Keratinocyte (primary cell): ENCODE data around the gene TMEM202. TPM values are rescaled to one million over a fixed set of nuclear protein-coding genes. Genes with fewer than 3 reads are reported as not detected.
"Not testable (repeated sequence)": the region's sequence is repeated elsewhere in the genome, so short reads cannot be mapped to it uniquely, and the experiment has no call there.

Source experiments
- DNase-seq: peaks from one replicate; pipeline ENCODE4 v3.0.0-alpha.2; 2011; ENCODE audit warnings: low read depth, missing footprints, low spot score
- FAIRE-seq: peaks from 2 replicates; lab custom pipeline; 2011; peaks lifted over from hg19 to GRCh38; lab: Jason Lieb, UNC
- H2AFZ ChIP-seq: 2 replicates; pipeline ENCODE4 v1.6.0; 2012; ENCODE audit warnings: low read length, control low read depth, inconsistent platforms; ENCODE audit not compliant: control insufficient read depth
- H3K27ac ChIP-seq: 2 replicates; pipeline ENCODE4 v1.5.1; 2011; ENCODE audit warnings: low read length; ENCODE audit not compliant: control insufficient read depth, insufficient read depth
- H3K27me3 ChIP-seq: 3 replicates; pipeline ENCODE4 v1.6.0; 2011; ENCODE audit warnings: low read length; ENCODE audit not compliant: control insufficient read depth, insufficient read depth; ENCODE audit errors: extremely low read depth
- H3K36me3 ChIP-seq, 2 experiments: 2 replicates in 1 of 2; 3 replicates in 1 of 2; pipeline ENCODE4 v1.5.1; 2011; ENCODE audit warnings: low read length in 2 of 2, mild to moderate bottlenecking in 1 of 2; ENCODE audit not compliant: control insufficient read depth in 2 of 2, insufficient read depth in 2 of 2; ENCODE audit errors: extremely low read depth in 1 of 2
- H3K4me1 ChIP-seq: 3 replicates; pipeline ENCODE4 v1.5.1; 2011; ENCODE audit warnings: low read length; ENCODE audit not compliant: control insufficient read depth, insufficient read depth; ENCODE audit errors: extremely low read depth
- H3K4me2 ChIP-seq: 3 replicates; pipeline ENCODE4 v1.6.0; 2011; ENCODE audit warnings: low read depth, low read length; ENCODE audit not compliant: control insufficient read depth, insufficient read depth; ENCODE audit errors: extremely low read depth
- H3K4me3 ChIP-seq, 3 experiments: fragments of 200-600 bp in 1 of 3; sonication (generic) in 1 of 3; 2 replicates in 2 of 3; 3 replicates in 1 of 3; pipeline ENCODE4 v1.5.1; 2011 to 2016; ENCODE audit warnings: low read length in 3 of 3, mild to moderate bottlenecking in 3 of 3, control low read depth in 2 of 3, inconsistent platforms in 1 of 3, low read depth in 1 of 3, mixed read lengths in 1 of 3, mixed run types in 1 of 3, moderate library complexity in 1 of 3; ENCODE audit not compliant: control insufficient read depth in 2 of 3, insufficient read depth in 2 of 3; ENCODE audit errors: extremely low read depth in 1 of 3
- H3K79me2 ChIP-seq: 2 replicates; pipeline ENCODE4 v1.6.0; 2012; ENCODE audit warnings: low read length; ENCODE audit not compliant: control insufficient read depth, insufficient read depth
- H3K9ac ChIP-seq: 3 replicates; pipeline ENCODE4 v1.6.0; 2011; ENCODE audit warnings: low read length; ENCODE audit not compliant: control insufficient read depth, insufficient read depth; ENCODE audit errors: extremely low read depth
- H3K9me1 ChIP-seq: 3 replicates; pipeline ENCODE4 v1.6.0; 2011; ENCODE audit warnings: low read length; ENCODE audit not compliant: control insufficient read depth, insufficient read depth; ENCODE audit errors: extremely low read depth
- H3K9me3 ChIP-seq: 2 replicates; pipeline ENCODE4 v1.5.1; 2012; ENCODE audit warnings: low read depth, low read length; ENCODE audit not compliant: control insufficient read depth
- H4K20me1 ChIP-seq: 3 replicates; pipeline ENCODE4 v1.6.0; 2011; ENCODE audit warnings: low read length; ENCODE audit not compliant: control insufficient read depth, insufficient read depth; ENCODE audit errors: extremely low read depth
- EZH2 ChIP-seq: IDR thresholded peaks from one replicate; pipeline ENCODE4 v1.6.1; 2012; ENCODE audit warnings: inconsistent platforms, mild to moderate bottlenecking, low read length, moderate library complexity
- dilution Hi-C: fragments of 300-500 bp; cut with MboI; formaldehyde crosslinking; loops from one replicate; pipeline ENCODE4 v1.7.0; 2020; ENCODE audit warnings: low sequenced_read_pairs; ENCODE audit not compliant: extremely low pct_ligation_motif_present
- polyA plus RNA-seq, 5 experiments: library from polyadenylated mRNA; depleted of rRNA in 3 of 5; stranded (reverse) in 3 of 5; stranded (forward) in 1 of 5; unstranded in 1 of 5; fragments of >200 nt; gene quantifications; 1 replicate in 1 of 5; 2 replicates in 3 of 5; 3 replicates in 1 of 5; pipeline versions ENCODE4 v1.2.1 to v1.2.3, GENCODE V29; 2011 to 2012; ENCODE audit warnings: missing spikeins in 2 of 5, low read depth in 1 of 5, low replicate concordance in 1 of 5
- TF ChIP-seq, protein P1 (sequence below), 3 experiments: IDR thresholded peaks in 1 of 3; conservative IDR thresholded peaks in 1 of 3; optimal IDR thresholded peaks in 1 of 3; 2 replicates in 2 of 3; 3 replicates in 1 of 3; pipeline versions ENCODE3 to v1.5.1; 2011; ENCODE audit warnings: low read length in 3 of 3, mild to moderate bottlenecking in 3 of 3, moderate library complexity in 2 of 3, control low read depth in 1 of 3, inconsistent platforms in 1 of 3; ENCODE audit not compliant: insufficient read depth in 2 of 3; ENCODE audit errors: extremely low read depth in 1 of 3

Gene TMEM202
- polyA plus RNA-seq, 1 donor (not counting 4 experiments of a cell fraction or from before 2014, with no cell fraction given) = not detected

DNA sequence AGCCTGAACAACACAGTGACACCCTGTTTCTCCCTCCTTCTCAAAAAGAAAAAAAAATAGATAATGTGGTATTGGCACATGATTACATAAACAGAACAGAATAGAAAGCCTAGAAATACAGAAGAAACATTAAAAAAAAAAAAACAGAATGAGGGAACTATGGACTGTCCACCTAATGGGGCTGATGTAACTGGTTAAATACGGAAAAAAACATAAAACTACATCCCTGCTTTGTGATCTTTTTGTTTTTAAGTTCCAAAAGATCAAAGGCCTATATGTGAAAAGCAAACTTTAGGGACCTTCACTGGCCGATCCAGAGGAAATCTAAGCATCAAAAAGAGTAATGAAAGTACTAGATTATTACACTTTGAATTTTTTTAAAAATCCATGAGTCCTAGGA, 17.2 kb downstream of the TMEM202 start:
- Histone ChIP-seq H3K36me3 (no peaks in the 10 kb centered on the region), H3K4me3 (no peak overlapping the region), H3K9me1 (no peaks in the 10 kb centered on the region), H3K4me2 (no peak overlapping the region), H3K9me3 (no peaks in the 10 kb centered on the region), H3K27me3 (no peaks in the 10 kb centered on the region), H3K9ac (no peak overlapping the region), H3K79me2 (no peaks in the 10 kb centered on the region), H4K20me1 (no peaks in the 10 kb centered on the region), H2AFZ (no peak overlapping the region), H3K27ac (no peak overlapping the region), H3K4me1 (no peaks in the 10 kb centered on the region)
- TF ChIP-seq, protein P1, sequence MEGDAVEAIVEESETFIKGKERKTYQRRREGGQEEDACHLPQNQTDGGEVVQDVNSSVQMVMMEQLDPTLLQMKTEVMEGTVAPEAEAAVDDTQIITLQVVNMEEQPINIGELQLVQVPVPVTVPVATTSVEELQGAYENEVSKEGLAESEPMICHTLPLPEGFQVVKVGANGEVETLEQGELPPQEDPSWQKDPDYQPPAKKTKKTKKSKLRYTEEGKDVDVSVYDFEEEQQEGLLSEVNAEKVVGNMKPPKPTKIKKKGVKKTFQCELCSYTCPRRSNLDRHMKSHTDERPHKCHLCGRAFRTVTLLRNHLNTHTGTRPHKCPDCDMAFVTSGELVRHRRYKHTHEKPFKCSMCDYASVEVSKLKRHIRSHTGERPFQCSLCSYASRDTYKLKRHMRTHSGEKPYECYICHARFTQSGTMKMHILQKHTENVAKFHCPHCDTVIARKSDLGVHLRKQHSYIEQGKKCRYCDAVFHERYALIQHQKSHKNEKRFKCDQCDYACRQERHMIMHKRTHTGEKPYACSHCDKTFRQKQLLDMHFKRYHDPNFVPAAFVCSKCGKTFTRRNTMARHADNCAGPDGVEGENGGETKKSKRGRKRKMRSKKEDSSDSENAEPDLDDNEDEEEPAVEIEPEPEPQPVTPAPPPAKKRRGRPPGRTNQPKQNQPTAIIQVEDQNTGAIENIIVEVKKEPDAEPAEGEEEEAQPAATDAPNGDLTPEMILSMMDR (optimal IDR thresholded peaks at IDR 0.05 in 1 of 3, IDR thresholded peaks at IDR 0.05 in 1 of 3, conservative IDR thresholded peaks at IDR 0.05 in 1 of 3; ENCODE audit: extremely low read depth in 1 of 3, insufficient read depth in 2 of 3, low read length in 3 of 3) = no peak
- TF ChIP-seq EZH2 = no peak
- FAIRE-seq = no peak
- DNase-seq = no peak
- dilution Hi-C loops = no loop called here

DNA sequence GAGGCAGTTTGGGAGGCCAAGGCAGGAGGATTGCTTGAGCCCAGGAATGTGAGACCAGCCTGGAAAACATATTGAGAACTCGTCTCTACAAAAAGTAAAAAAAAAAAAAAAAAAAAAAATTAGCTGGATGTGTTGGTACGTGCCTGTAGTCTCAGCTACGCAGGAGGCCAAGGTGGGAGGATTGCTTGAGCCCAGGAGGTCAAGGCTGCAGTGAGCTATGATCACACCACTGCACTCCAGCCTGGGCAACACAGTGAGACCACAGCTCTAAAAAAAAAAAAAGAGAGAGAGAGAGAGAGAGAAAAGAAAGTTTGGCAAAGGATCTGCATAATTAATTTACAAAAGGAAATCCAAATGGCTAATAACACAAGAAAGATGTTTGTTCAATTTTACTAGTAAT, 21.7 kb downstream of the TMEM202 start:
- H2AFZ ChIP-seq, FAIRE-seq, H3K4me3 ChIP-seq, H3K9me1 ChIP-seq, DNase-seq, H3K9ac ChIP-seq, dilution Hi-C loops, H4K20me1 ChIP-seq, H3K4me1 ChIP-seq, H3K27me3 ChIP-seq, H3K4me2 ChIP-seq, H3K79me2 ChIP-seq, H3K9me3 ChIP-seq, H3K36me3 ChIP-seq, H3K27ac ChIP-seq: not testable (repeated sequence)

DNA sequence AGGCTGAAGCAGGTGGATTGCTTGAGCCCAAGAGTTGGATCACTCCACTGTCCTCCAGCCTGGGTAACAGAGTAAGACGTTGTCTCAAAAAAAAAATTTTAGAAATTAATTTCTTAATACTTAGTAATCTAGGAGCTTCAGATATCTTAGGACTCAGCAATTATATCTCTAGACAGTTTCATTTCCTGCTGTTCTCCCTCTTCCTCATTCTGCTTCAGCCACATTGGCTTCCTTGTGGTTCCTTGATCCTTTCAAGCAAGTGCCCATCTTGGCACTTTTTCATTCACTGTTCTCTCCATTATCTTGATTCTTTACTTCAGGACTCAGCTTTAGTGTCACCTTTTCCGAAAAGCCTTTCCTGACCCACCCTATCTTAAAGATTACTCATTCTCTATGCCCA, 22.5 kb downstream of the TMEM202 start:
- no peak overlapping the region for H3K27ac ChIP-seq
- FAIRE-seq (no peak), DNase-seq (no peak)
- no peaks in the 10 kb centered on the region for H3K79me2 ChIP-seq
- H3K9me1 ChIP-seq = no peaks in the 10 kb centered on the region
- no peak overlapping the region for H3K9ac ChIP-seq
- no peaks in the 10 kb centered on the region for H3K9me3 ChIP-seq
- no peak overlapping the region for H3K4me2 ChIP-seq
- H4K20me1 ChIP-seq = no peaks in the 10 kb centered on the region
- dilution Hi-C loops = no loop called here
- H3K36me3 ChIP-seq = no peaks in the 10 kb centered on the region
- H3K4me3 ChIP-seq = no peak overlapping the region
- H2AFZ ChIP-seq = no peak overlapping the region
- TF ChIP-seq EZH2 = no peak
- TF ChIP-seq, protein P1 (optimal IDR thresholded peaks at IDR 0.05 in 1 of 3, IDR thresholded peaks at IDR 0.05 in 1 of 3, conservative IDR thresholded peaks at IDR 0.05 in 1 of 3; ENCODE audit: extremely low read depth in 1 of 3, insufficient read depth in 2 of 3, low read length in 3 of 3) = no peak
- no peaks in the 10 kb centered on the region for H3K4me1 ChIP-seq
- no peaks in the 10 kb centered on the region for H3K27me3 ChIP-seq
